Upper lobe of left lung (tissue), 4 donors: Measurements from ENCODE around the gene ACSBG1.

Experiments
- EP300 ChIP-seq, 4 donors: sonication (generic); formaldehyde crosslinking; IDR thresholded peaks; one replicate each; pipeline ENCODE4 v1.5.1; 2017; ENCODE audit warnings: antibody characterized with exemption in 4 of 4, control low read depth in 2 of 4
- POLR2A ChIP-seq, 4 donors: fragments of 450-650 bp; IDR thresholded peaks; one replicate each; pipeline ENCODE4 v1.5.1; 2016 to 2017; ENCODE audit warnings: antibody characterized with exemption in 4 of 4, mild to moderate bottlenecking in 2 of 4
- TF ChIP-seq, protein P1 (sequence below), 6 experiments: fragments of 450-650 bp in 4 of 6; fragments of 200-600 bp in 2 of 6; sonication (generic) in 2 of 6; IDR thresholded peaks; one replicate each; pipeline ENCODE4 v1.5.1; 2016 to 2019; ENCODE audit warnings: antibody characterized with exemption in 6 of 6

DNA sequence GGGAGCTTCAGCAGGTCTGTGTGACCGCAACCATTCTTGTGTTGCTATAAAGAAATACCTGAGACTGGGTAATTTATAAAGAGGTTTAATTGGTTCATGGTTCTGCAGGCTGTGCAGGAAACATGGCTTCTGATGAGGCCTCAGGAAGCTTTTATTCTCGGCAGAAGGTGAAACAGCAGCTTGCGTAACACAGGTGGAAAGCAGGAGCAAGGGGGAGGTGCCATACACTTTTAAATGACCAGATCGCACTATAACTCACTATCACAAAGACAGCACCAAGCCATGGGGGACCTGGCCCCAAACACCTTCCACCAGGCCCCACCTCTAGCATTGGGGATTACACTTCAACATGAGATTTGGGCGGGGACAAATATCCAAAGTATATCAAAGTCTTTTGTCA is 94.8 kb downstream of the ACSBG1 start:
- TF ChIP-seq, protein P1, sequence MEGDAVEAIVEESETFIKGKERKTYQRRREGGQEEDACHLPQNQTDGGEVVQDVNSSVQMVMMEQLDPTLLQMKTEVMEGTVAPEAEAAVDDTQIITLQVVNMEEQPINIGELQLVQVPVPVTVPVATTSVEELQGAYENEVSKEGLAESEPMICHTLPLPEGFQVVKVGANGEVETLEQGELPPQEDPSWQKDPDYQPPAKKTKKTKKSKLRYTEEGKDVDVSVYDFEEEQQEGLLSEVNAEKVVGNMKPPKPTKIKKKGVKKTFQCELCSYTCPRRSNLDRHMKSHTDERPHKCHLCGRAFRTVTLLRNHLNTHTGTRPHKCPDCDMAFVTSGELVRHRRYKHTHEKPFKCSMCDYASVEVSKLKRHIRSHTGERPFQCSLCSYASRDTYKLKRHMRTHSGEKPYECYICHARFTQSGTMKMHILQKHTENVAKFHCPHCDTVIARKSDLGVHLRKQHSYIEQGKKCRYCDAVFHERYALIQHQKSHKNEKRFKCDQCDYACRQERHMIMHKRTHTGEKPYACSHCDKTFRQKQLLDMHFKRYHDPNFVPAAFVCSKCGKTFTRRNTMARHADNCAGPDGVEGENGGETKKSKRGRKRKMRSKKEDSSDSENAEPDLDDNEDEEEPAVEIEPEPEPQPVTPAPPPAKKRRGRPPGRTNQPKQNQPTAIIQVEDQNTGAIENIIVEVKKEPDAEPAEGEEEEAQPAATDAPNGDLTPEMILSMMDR (IDR thresholded peaks at IDR 0.05), result no peak
- TF ChIP-seq POLR2A (IDR thresholded peaks at IDR 0.05) (no peak), EP300 (IDR thresholded peaks at IDR 0.05) (no peak)
